ENCODE data around the gene MAPK8IP2.

GRCh38 chr22:50599816-50600455 is 657 bp upstream of the MAPK8IP2 start:
- TF ChIP-seq, protein P1, sequence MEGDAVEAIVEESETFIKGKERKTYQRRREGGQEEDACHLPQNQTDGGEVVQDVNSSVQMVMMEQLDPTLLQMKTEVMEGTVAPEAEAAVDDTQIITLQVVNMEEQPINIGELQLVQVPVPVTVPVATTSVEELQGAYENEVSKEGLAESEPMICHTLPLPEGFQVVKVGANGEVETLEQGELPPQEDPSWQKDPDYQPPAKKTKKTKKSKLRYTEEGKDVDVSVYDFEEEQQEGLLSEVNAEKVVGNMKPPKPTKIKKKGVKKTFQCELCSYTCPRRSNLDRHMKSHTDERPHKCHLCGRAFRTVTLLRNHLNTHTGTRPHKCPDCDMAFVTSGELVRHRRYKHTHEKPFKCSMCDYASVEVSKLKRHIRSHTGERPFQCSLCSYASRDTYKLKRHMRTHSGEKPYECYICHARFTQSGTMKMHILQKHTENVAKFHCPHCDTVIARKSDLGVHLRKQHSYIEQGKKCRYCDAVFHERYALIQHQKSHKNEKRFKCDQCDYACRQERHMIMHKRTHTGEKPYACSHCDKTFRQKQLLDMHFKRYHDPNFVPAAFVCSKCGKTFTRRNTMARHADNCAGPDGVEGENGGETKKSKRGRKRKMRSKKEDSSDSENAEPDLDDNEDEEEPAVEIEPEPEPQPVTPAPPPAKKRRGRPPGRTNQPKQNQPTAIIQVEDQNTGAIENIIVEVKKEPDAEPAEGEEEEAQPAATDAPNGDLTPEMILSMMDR (IDR thresholded peaks at IDR 0.05), result no peak
- TF ChIP-seq POLR2A (IDR thresholded peaks at IDR 0.05), result no peak

Data from adrenal gland (tissue), 5 donors.